Measurements from ENCODE around the gene UBE2D4.

GRCh38 chr7:43927810-43928209 is 1.6 kb downstream of the UBE2D4 start:
- no peak for TF ChIP-seq POLR2AphosphoS5 (IDR thresholded peaks at IDR 0.05; ENCODE audit: low read depth, low read length)
- TF ChIP-seq TAF1 (IDR thresholded peaks at IDR 0.05; ENCODE audit: borderline replicate concordance, insufficient read depth, low read length), result no peak
- TF ChIP-seq, protein P1, sequence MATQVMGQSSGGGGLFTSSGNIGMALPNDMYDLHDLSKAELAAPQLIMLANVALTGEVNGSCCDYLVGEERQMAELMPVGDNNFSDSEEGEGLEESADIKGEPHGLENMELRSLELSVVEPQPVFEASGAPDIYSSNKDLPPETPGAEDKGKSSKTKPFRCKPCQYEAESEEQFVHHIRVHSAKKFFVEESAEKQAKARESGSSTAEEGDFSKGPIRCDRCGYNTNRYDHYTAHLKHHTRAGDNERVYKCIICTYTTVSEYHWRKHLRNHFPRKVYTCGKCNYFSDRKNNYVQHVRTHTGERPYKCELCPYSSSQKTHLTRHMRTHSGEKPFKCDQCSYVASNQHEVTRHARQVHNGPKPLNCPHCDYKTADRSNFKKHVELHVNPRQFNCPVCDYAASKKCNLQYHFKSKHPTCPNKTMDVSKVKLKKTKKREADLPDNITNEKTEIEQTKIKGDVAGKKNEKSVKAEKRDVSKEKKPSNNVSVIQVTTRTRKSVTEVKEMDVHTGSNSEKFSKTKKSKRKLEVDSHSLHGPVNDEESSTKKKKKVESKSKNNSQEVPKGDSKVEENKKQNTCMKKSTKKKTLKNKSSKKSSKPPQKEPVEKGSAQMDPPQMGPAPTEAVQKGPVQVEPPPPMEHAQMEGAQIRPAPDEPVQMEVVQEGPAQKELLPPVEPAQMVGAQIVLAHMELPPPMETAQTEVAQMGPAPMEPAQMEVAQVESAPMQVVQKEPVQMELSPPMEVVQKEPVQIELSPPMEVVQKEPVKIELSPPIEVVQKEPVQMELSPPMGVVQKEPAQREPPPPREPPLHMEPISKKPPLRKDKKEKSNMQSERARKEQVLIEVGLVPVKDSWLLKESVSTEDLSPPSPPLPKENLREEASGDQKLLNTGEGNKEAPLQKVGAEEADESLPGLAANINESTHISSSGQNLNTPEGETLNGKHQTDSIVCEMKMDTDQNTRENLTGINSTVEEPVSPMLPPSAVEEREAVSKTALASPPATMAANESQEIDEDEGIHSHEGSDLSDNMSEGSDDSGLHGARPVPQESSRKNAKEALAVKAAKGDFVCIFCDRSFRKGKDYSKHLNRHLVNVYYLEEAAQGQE (IDR thresholded peaks at IDR 0.05; ENCODE audit: insufficient read depth in 1 of 2, low read depth in 2 of 2, low read length in 2 of 2), result no peak
